GM23338 (cell line): ENCODE measurements around the gene RASSF7.

Experiments used
- CREB1 ChIP-seq: fragments of 250-450 bp; sonication (Bioruptor Pico); IDR thresholded peaks from 2 replicates; pipeline ENCODE4 v1.5.0; 2020; ENCODE audit warnings: low read depth, mild to moderate bottlenecking, moderate library complexity
- CTCF ChIP-seq, 2 experiments: fragments of 200-600 bp in 1 of 2; sonication (generic) in 1 of 2; conservative IDR thresholded peaks; 2 replicates each; pipeline versions ENCODE4 v1.5.1 to v1.6.1; 2016 to 2017; ENCODE audit warnings: antibody characterized with exemption in 2 of 2, low read depth in 2 of 2, mild to moderate bottlenecking in 2 of 2, moderate library complexity in 1 of 2
- ETS1 ChIP-seq: IDR thresholded peaks from 2 replicates; pipeline ENCODE4 v1.6.1; 2016; ENCODE audit warnings: antibody characterized with exemption
- EZH2 ChIP-seq: fragments of 200-600 bp; sonication (generic); IDR thresholded peaks from one replicate; pipeline ENCODE4 v1.8.0; 2017; ENCODE audit warnings: antibody characterized with exemption, mild to moderate bottlenecking, low read depth; ENCODE audit not compliant: unreplicated experiment
- EZH2phosphoT487 ChIP-seq: fragments of 200-600 bp; sonication (generic); IDR thresholded peaks from one replicate; pipeline ENCODE4 v1.8.1; 2018; ENCODE audit warnings: antibody characterized with exemption; ENCODE audit not compliant: unreplicated experiment
- JUNB ChIP-seq: IDR thresholded peaks from one replicate; pipeline ENCODE4 v1.6.1; 2016; ENCODE audit warnings: antibody characterized with exemption; ENCODE audit not compliant: unreplicated experiment
- NANOG ChIP-seq: IDR thresholded peaks from 2 replicates; pipeline ENCODE4 v1.6.1; 2016; ENCODE audit warnings: antibody characterized with exemption, borderline replicate concordance
- POLR2AphosphoS5 ChIP-seq: IDR thresholded peaks from 2 replicates; pipeline ENCODE4 v1.6.1; 2016; ENCODE audit warnings: antibody characterized with exemption, low read depth
- REST ChIP-seq: IDR thresholded peaks from one replicate; pipeline ENCODE4 v1.6.1; 2018; ENCODE audit warnings: antibody characterized with exemption; ENCODE audit not compliant: unreplicated experiment
- STAT1 ChIP-seq: IDR thresholded peaks from one replicate; pipeline ENCODE4 v1.6.1; 2016; ENCODE audit warnings: antibody characterized with exemption; ENCODE audit not compliant: unreplicated experiment
- ZNF114 ChIP-seq: fragments of 250-450 bp; sonication (Bioruptor Pico); IDR thresholded peaks from 2 replicates; pipeline ENCODE4 v1.5.0; 2020; ENCODE audit warnings: mild to moderate bottlenecking, moderate library complexity
- ZNF331 ChIP-seq: fragments of 250-450 bp; sonication (Bioruptor Pico); IDR thresholded peaks from 2 replicates; pipeline ENCODE4 v1.5.0; 2020; ENCODE audit warnings: low read depth, mild to moderate bottlenecking, moderate library complexity

DNA sequence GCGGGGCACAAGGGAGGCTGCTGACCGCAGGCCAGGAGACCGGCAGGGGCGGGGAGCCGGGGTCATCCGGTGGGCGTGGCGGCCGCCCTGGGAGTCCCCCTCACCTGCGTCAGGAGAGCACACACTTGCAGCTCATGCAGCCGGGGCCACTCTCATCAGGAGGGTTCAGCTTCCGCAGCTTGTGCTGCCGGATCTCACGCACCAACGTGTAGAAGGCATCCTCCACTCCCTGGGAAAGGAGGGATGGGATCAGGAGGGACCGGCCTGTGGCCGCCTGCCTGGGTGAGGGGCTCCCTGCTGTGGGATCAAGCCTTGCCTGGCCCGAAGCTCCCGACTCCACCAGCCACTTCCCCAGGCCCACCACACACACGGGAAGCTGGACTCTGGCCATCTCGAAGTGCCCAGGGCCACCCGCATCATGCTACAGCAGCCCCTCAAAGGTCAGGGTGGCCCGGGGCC is 28.2 kb upstream of the RASSF7 start:
- TF ChIP-seq ZNF331 (CRISPR knock-in tag) (no peak), CTCF (conservative IDR thresholded peaks at IDR 0.05; ENCODE audit: low read depth in 2 of 2) (no peak), ETS1 (no peak), EZH2phosphoT487 (no peak), REST (no peak), EZH2 (no peak), NANOG (no peak), JUNB (no peak), CREB1 (CRISPR knock-in tag) (no peak), POLR2AphosphoS5 (no peak), ZNF114 (CRISPR knock-in tag) (no peak), STAT1 (no peak)
